K562 (cell line): Measurements from ENCODE around the gene ITGAL.

ENCODE experiments used
- EP300 ChIP-seq: IDR thresholded peaks from 2 replicates; pipeline ENCODE4 v1.6.1; 2012; ENCODE audit warnings: low read length, improper control_type of control experiment
- EZH2 ChIP-seq: IDR thresholded peaks from 2 replicates; pipeline ENCODE4 v1.6.1; 2012; ENCODE audit warnings: low read depth, mild to moderate bottlenecking, inconsistent platforms, low read length, borderline replicate concordance
- HMG20A ChIP-seq: fragments of 450-650 bp; formaldehyde crosslinking; conservative IDR thresholded peaks from 2 replicates; pipeline ENCODE4 v1.4.0; 2020; ENCODE audit warnings: mild to moderate bottlenecking, mixed read lengths
- POLR2AphosphoS5 ChIP-seq: IDR thresholded peaks from 2 replicates; pipeline ENCODE4 v1.6.1; 2011; ENCODE audit warnings: mild to moderate bottlenecking, low read depth, low read length, moderate library complexity; ENCODE audit not compliant: control insufficient read depth, insufficient read depth
- SMC3 ChIP-seq: conservative IDR thresholded peaks from 2 replicates; pipeline ENCODE4 v1.6.1; 2011; ENCODE audit warnings: low read depth, low read length, improper control_type of control experiment; ENCODE audit not compliant: insufficient read depth
- STAT5B ChIP-seq: fragments of 250-450 bp; sonication (Bioruptor Pico); IDR thresholded peaks from 2 replicates; pipeline ENCODE4 v1.8.0; 2021; ENCODE audit warnings: mild to moderate bottlenecking, inconsistent platforms
- TF ChIP-seq, protein P1 (sequence below), 2 experiments: IDR thresholded peaks; 2 replicates each; pipeline ENCODE4 v1.6.1; 2012; ENCODE audit warnings: improper control_type of control experiment in 2 of 2, low read depth in 2 of 2, low read length in 2 of 2, borderline replicate concordance in 1 of 2

DNA sequence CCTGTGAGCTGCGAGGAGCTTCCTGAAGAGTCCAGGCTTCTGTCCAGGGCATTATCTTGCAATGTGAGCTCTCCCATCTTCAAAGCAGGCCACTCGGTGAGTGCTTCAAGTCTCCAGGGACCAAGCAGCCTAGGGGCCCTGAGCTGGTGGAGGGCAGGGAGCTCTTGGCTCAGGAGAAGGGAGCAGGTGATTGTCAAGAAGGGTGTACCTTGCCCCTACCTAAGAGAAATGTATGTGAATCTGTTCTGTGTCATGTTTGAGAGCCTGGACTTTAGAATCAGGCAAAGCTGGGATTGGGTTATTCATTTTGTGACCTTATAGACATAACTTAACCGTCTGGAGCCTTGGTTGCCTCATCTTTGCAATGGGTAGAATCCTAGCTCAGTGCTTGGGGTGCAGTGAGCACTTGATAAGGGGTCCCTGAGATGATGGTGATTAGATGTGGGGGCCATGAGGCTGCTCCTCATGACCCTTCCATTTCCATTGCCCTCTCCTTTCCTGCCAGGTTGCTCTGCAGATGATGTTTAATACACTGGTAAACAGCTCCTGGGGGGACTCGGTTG is 37.9 kb downstream of the ITGAL start:
- TF ChIP-seq SMC3: no peak
- no peak for TF ChIP-seq STAT5B (CRISPR knock-in tag)
- no peak for TF ChIP-seq EP300
- TF ChIP-seq, protein P1, sequence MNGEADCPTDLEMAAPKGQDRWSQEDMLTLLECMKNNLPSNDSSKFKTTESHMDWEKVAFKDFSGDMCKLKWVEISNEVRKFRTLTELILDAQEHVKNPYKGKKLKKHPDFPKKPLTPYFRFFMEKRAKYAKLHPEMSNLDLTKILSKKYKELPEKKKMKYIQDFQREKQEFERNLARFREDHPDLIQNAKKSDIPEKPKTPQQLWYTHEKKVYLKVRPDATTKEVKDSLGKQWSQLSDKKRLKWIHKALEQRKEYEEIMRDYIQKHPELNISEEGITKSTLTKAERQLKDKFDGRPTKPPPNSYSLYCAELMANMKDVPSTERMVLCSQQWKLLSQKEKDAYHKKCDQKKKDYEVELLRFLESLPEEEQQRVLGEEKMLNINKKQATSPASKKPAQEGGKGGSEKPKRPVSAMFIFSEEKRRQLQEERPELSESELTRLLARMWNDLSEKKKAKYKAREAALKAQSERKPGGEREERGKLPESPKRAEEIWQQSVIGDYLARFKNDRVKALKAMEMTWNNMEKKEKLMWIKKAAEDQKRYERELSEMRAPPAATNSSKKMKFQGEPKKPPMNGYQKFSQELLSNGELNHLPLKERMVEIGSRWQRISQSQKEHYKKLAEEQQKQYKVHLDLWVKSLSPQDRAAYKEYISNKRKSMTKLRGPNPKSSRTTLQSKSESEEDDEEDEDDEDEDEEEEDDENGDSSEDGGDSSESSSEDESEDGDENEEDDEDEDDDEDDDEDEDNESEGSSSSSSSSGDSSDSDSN (IDR thresholded peaks at IDR 0.05; ENCODE audit: borderline replicate concordance in 1 of 2, low read depth in 2 of 2, low read length in 2 of 2): no peak
- no peak for TF ChIP-seq EZH2
- no peak for TF ChIP-seq POLR2AphosphoS5
- TF ChIP-seq HMG20A (CRISPR knock-in tag): no peak
